Bone marrow (tissue), 2 donors: ENCODE measurements around the gene PSMB7.

ENCODE experiments used
- DNase-seq, 2 donors: peaks; one replicate each; lab custom pipeline; 2025; lab: John Stamatoyannopoulos, UW

The PSMB7 gene

GRCh38 chr9:124381170-124381945 lies 33.9 kb downstream of the PSMB7 start:
- no peak for DNase-seq

GRCh38 chr9:124377551-124378406 lies 37.5 kb downstream of the PSMB7 start:
- DNase-seq = no peak

GRCh38 chr9:124376329-124376728 lies 38.9 kb downstream of the PSMB7 start:
- DNase-seq = no peak

DNA sequence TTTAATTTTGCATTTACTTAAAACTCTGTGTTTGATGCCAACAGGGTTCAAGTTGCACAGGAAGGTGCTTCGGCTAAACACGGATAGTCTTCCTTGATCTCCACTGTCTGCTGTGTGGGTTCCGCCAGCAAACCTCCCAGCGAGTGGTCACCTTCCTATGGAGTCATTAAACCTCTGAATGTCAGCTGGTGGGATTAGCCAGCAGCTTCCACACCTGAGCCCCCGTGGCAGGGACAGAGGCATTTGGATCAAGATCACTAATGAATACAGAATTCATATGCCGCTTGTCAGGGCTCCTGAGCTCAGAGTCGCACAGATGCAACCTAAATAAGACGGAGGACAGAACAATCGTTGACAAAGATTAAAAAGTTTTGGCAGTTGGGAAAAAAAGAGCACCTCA lies 39.5 kb downstream of the PSMB7 start:
- no peak for DNase-seq

GRCh38 chr9:124373851-124374250 lies 41.4 kb downstream of the PSMB7 start:
- no peak for DNase-seq

GRCh38 chr9:124373386-124373785 lies 41.9 kb downstream of the PSMB7 start:
- DNase-seq = no peak

DNA sequence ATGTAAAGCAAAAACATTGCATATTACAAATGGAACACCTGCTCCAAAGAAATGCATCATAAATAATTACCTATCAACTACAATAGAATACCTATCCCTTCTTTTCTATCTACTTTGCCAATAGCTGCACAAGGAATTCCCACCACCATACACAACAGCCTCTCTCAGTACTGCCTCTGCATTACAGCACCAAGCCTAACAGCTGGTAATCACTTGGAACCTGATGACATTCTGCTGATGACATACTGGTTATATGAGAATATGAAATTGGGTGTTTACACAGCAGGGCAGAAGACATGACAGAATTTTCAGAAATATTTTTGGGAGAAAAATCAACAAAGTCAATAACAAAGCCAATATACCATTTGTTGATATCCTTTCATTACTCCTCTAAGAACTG lies 43.2 kb downstream of the PSMB7 start:
- no peak for DNase-seq

GRCh38 chr9:124370896-124371582 lies 44.2 kb downstream of the PSMB7 start:
- no peak for DNase-seq

GRCh38 chr9:124369231-124369797 lies 45.9 kb downstream of the PSMB7 start:
- DNase-seq = no peak

- no peak for DNase-seq
These were observed 46.5 kb downstream of the PSMB7 start for GRCh38 chr9:124368692-124369091.

- no peak for DNase-seq
These were observed 48.6 kb downstream of the PSMB7 start for GRCh38 chr9:124366476-124367220.

- no peak for DNase-seq
These were observed 50.2 kb downstream of the PSMB7 start for GRCh38 chr9:124365036-124365435.

GRCh38 chr9:124364141-124364540 lies 51.1 kb downstream of the PSMB7 start:
- DNase-seq = no peak

GRCh38 chr9:124363326-124364096 lies 51.7 kb downstream of the PSMB7 start:
- DNase-seq = no peak

DNA sequence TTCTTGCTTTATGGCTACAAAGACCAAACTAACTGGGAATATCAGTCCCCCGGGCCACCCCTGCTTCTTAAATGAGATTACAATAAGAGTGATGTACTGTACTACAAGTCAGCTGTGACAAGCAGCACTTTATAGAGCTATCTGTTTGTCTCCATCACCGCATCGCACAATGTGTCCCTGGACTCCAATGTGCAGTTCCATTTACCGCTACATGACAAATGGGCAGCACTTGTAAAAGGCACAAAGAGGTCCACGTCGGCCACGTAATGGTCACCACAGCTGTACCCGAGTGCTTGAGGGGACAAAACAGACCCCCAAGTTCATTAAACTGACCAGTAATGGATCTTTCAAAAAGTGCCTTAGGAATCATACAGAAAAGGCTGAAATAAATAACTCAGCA lies 54.1 kb downstream of the PSMB7 start:
- DNase-seq = no peak

DNA sequence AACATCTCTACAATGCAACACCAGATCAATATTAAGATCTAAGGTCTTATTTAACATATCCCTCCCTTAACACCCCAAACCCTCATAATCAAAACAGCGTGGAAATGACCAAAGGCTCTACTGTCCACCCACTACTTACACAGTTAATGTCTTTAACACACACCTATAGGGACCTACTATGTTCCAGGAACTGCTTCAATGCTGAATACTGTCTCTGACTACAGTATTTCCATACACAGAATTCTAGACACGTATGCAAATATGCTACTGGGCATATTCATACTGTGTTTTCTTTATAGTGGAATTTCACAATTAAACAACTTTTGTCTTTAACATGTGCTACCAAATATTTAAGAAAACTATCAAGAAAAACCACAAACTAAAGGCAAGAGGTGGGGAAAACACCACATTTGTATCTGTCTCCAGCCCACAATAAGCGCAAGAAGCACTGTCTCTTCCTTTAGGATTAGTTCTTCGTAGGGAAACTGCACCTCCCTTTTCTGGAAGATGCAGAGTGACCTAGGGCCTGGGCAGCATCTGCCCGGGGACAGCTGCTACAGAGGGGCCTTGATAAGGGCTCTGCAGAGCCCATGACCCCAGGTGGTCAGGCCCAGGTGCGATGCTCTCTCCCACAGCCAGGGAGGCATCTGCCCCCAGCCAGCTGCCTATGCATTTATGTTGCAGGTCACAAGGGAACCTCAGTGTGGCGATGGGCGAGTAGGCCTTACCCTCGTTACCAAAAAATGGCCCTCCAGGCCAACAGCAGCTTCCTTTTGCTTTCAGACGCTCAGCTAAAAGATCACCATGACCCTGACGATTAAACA lies 55.2 kb downstream of the PSMB7 start:
- DNase-seq = no peak

DNA sequence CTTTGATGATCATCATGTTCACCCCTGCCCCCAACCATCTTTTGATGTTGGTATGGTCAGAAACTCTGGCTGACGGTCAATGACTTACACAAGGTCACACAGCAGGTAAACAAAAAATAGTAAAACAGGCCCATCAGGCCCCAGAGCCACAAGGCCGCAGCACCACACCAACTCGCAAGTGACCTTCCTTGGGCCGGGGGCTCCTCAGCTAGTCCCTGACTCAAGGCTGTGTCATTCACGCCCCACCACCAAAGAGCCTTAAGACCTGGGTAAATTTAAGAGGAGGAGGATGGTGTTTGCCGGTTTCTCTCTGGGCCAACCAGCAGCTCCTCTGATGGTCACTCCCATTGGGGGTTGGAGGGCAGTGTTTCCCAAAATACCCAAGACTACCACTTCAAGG lies 55.8 kb downstream of the PSMB7 start:
- no peak for DNase-seq

GRCh38 chr9:124358631-124359030 lies 56.6 kb downstream of the PSMB7 start:
- DNase-seq = no peak

GRCh38 chr9:124357721-124358361 lies 57.4 kb downstream of the PSMB7 start:
- no peak for DNase-seq
